ENCODE results near the gene F2. TPM values are rescaled to one million over a fixed set of nuclear protein-coding genes. Genes with fewer than 3 reads are reported as not detected.

The F2 gene
- total and polyA plus RNA-seq, 2 experiments from 2014 or later, result not detected

DNA sequence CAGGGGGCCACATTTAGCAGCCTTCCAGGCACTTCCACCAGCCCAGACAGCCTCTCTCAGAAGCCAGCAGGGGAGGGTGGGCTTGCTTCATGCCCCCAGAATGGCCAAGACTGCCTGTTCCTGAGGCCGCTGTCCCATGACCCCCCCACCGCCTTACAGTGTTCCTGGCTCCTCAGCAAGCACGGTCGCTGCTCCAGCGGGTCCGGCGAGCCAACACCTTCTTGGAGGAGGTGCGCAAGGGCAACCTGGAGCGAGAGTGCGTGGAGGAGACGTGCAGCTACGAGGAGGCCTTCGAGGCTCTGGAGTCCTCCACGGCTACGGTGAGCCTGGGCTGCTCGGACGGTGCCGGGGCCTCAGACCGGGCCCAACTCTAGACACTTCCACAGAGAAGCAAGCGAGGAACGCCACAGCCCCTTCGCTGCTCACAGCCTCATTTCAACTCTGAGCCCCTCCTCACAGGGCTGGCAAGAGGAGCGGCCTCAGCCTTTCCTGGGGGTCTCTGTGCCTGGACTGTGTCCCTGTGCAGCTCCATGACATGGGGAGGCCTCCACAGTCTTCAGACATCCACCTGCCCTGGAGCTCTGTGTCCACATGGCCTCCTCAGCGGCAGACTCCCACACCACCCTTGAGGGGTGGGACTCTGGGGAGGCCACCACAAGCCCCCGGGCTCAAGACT lies 668 bp downstream of the F2 start:
- TF ChIP-seq EZH2 (IDR thresholded peaks at IDR 0.05; ENCODE audit: insufficient read depth, poor library complexity, severe bottlenecking) (no peak), EZH2phosphoT487 (IDR thresholded peaks at IDR 0.05; ENCODE audit: insufficient read depth, low read depth) (no peak)
- no peak for DNase-seq
- no peaks in the 10 kb centered on the region for H3K9me3 ChIP-seq (ENCODE audit: low read depth)
- peaks cover 4% of the 10 kb centered on the region; the same call in 1 of the 2 replicates for H3F3A ChIP-seq (ENCODE audit: insufficient read depth)
- WGBS, 2 experiments (ENCODE audit: low coverage in 1 of 2, low lambda C conversion rate in 2 of 2, missing lambda C conversion rate in 2 of 2), result 83 to 84% methylated on average over 25 of the region's 25 CpGs
- H4K20me1 ChIP-seq (ENCODE audit: insufficient read depth), result no peaks in the 10 kb centered on the region
- no peaks in the 10 kb centered on the region for H3K79me2 ChIP-seq (ENCODE audit: insufficient read depth)
- no peaks in the 10 kb centered on the region for H3K36me3 ChIP-seq (ENCODE audit: low read depth)
- H3K27ac ChIP-seq, result no peak overlapping the region
- in situ Hi-C loops (cut with MboI), result no loop called here
- no peaks in the 10 kb centered on the region for H3K27me3 ChIP-seq (replicated peaks; ENCODE audit: insufficient read depth)
- peaks cover 6% of the 10 kb centered on the region for H3K4me1 ChIP-seq (ENCODE audit: insufficient read depth)
- no peak overlapping the region for H2AFZ ChIP-seq
- no peaks in the 10 kb centered on the region for H3K9me2 ChIP-seq (ENCODE audit: insufficient read depth)
- H3K4me2 ChIP-seq (ENCODE audit: unreplicated experiment), result no peak overlapping the region
- H3K4me3 ChIP-seq, result no peak overlapping the region
- no peak overlapping the region for H3K9ac ChIP-seq

DNA sequence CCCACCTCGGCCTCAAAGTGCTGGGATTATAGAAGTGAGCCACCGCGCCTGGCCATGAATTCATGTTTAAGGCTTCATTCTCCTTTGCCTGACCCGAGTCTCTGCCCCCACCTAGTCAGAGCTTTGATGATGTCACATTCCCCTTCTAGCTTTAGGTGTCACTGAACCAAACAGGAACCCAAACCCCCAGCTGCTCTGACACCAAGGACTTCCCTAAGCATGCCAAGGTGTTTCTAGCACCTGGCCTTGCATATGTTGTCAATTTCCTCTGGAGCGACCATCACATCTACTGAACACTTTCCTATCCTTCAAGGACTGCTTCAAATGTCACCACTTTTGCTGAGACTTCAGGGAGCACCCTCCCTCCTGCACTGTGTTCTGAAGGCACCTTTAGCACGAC lies 2.3 kb downstream of the F2 start:
- Histone ChIP-seq H3K9me3 (ENCODE audit: low read depth) (no peaks in the 10 kb centered on the region), H3K9me2 (ENCODE audit: insufficient read depth) (no peaks in the 10 kb centered on the region), H4K20me1 (ENCODE audit: insufficient read depth) (no peaks in the 10 kb centered on the region), H3F3A (ENCODE audit: insufficient read depth) (no peaks in the 10 kb centered on the region), H3K79me2 (ENCODE audit: insufficient read depth) (no peaks in the 10 kb centered on the region), H3K27me3 (replicated peaks; ENCODE audit: insufficient read depth) (no peaks in the 10 kb centered on the region), H2AFZ (no peak overlapping the region), H3K4me3 (no peak overlapping the region), H3K4me2 (ENCODE audit: unreplicated experiment) (no peak overlapping the region), H3K27ac (no peak overlapping the region), H3K4me1 (ENCODE audit: insufficient read depth) (no peaks in the 10 kb centered on the region), H3K36me3 (ENCODE audit: low read depth) (no peaks in the 10 kb centered on the region), H3K9ac (no peak overlapping the region)
- no peak for TF ChIP-seq EZH2 (IDR thresholded peaks at IDR 0.05; ENCODE audit: insufficient read depth, poor library complexity, severe bottlenecking)
- TF ChIP-seq EZH2phosphoT487 (IDR thresholded peaks at IDR 0.05; ENCODE audit: insufficient read depth, low read depth), result no peak
- in situ Hi-C loops (cut with MboI), result no loop called here
- WGBS, 2 experiments (ENCODE audit: low coverage in 1 of 2, low lambda C conversion rate in 2 of 2, missing lambda C conversion rate in 2 of 2), result 61 to 67% methylated on average over 6 of the region's 6 CpGs
- no peak for DNase-seq

DNA sequence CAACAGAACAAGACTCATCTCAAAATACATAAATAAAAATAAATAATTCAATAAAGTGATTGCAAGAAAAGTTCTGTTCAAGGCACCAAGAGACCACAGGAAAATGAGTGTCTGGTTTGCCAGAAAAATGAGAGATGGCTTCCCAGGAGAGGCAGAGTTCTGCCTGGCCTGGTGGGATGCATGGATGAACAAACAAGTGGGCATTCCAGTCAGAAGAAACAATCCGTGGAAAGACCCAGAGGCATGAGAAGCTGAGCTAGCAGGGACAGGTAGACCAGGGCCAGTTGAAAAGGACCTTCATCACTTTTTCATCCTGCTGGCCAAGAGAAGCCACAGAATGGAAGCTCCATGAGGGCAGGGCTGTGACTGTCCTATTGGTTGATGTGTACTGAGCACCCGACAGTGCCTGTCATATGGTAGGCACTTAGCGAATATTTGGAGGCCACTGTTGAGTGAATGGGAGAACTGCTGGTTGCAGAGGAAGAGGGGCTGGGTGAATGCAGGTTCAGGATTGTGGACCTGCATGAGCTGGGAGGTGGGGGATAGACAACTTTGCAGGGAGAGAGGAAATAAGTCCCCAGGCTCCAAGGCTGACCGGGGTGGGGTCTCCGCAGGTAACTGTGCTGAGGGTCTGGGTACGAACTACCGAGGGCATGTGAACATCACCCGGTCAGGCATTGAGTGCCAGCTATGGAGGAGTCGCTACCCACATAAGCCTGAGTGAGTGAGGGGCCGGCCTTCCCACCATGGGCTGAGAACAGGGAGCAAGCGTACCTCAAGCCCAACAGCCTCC lies 3.7 kb downstream of the F2 start:
- in situ Hi-C loops (cut with MboI), result no loop called here
- no peak overlapping the region for H3K9ac ChIP-seq
- H3K9me3 ChIP-seq (ENCODE audit: low read depth), result no peaks in the 10 kb centered on the region
- H2AFZ ChIP-seq, result no peak overlapping the region
- no peak overlapping the region for H3K4me3 ChIP-seq
- H3K36me3 ChIP-seq (ENCODE audit: low read depth), result no peaks in the 10 kb centered on the region
- H4K20me1 ChIP-seq (ENCODE audit: insufficient read depth), result no peaks in the 10 kb centered on the region
- no peaks in the 10 kb centered on the region for H3K9me2 ChIP-seq (ENCODE audit: insufficient read depth)
- TF ChIP-seq EZH2 (IDR thresholded peaks at IDR 0.05; ENCODE audit: insufficient read depth, poor library complexity, severe bottlenecking), result no peak
- no peak for TF ChIP-seq EZH2phosphoT487 (IDR thresholded peaks at IDR 0.05; ENCODE audit: insufficient read depth, low read depth)
- no peak for DNase-seq
- no peaks in the 10 kb centered on the region for H3K4me1 ChIP-seq (ENCODE audit: insufficient read depth)
- 94% methylated on average over 11 of the region's 11 CpGs for WGBS, 2 experiments (ENCODE audit: low coverage in 1 of 2, low lambda C conversion rate in 2 of 2, missing lambda C conversion rate in 2 of 2)
- no peaks in the 10 kb centered on the region for H3K27me3 ChIP-seq (replicated peaks; ENCODE audit: insufficient read depth)
- H3K27ac ChIP-seq, result no peak overlapping the region
- H3F3A ChIP-seq (ENCODE audit: insufficient read depth), result no peaks in the 10 kb centered on the region
- H3K4me2 ChIP-seq (ENCODE audit: unreplicated experiment), result no peak overlapping the region
- H3K79me2 ChIP-seq (ENCODE audit: insufficient read depth), result no peaks in the 10 kb centered on the region

DNA sequence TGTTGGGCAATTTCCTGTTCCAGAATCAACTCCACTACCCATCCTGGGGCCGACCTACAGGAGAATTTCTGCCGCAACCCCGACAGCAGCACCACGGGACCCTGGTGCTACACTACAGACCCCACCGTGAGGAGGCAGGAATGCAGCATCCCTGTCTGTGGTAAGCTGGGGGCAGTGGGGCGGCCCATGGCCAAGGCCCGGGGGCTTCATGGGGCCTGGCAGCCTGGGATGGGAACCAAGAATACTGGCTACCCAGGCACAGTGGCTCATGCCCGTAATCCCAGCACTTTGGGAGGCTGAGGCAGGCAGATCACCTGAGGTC lies 4.3 kb downstream of the F2 start:
- DNase-seq, result no peak
- H3K79me2 ChIP-seq (ENCODE audit: insufficient read depth), result no peaks in the 10 kb centered on the region
- no peak overlapping the region for H3K4me3 ChIP-seq
- TF ChIP-seq EZH2phosphoT487 (IDR thresholded peaks at IDR 0.05; ENCODE audit: insufficient read depth, low read depth) (no peak), EZH2 (IDR thresholded peaks at IDR 0.05; ENCODE audit: insufficient read depth, poor library complexity, severe bottlenecking) (no peak)
- H3K9ac ChIP-seq, result no peak overlapping the region
- H2AFZ ChIP-seq, result no peak overlapping the region
- no peaks in the 10 kb centered on the region for H3F3A ChIP-seq (ENCODE audit: insufficient read depth)
- no peaks in the 10 kb centered on the region for H3K27me3 ChIP-seq (replicated peaks; ENCODE audit: insufficient read depth)
- no peaks in the 10 kb centered on the region for H3K4me1 ChIP-seq (ENCODE audit: insufficient read depth)
- WGBS, 2 experiments (ENCODE audit: low coverage in 1 of 2, low lambda C conversion rate in 2 of 2, missing lambda C conversion rate in 2 of 2), result 68 to 71% methylated on average over 8 of the region's 8 CpGs
- no peaks in the 10 kb centered on the region for H3K9me2 ChIP-seq (ENCODE audit: insufficient read depth)
- in situ Hi-C loops (cut with MboI), result no loop called here
- no peaks in the 10 kb centered on the region for H3K36me3 ChIP-seq (ENCODE audit: low read depth)
- no peak overlapping the region for H3K4me2 ChIP-seq (ENCODE audit: unreplicated experiment)
- no peak overlapping the region for H3K27ac ChIP-seq
- H3K9me3 ChIP-seq (ENCODE audit: low read depth), result no peaks in the 10 kb centered on the region
- H4K20me1 ChIP-seq (ENCODE audit: insufficient read depth), result no peaks in the 10 kb centered on the region
